ENCODE measurements around the gene MAPT.

DNA sequence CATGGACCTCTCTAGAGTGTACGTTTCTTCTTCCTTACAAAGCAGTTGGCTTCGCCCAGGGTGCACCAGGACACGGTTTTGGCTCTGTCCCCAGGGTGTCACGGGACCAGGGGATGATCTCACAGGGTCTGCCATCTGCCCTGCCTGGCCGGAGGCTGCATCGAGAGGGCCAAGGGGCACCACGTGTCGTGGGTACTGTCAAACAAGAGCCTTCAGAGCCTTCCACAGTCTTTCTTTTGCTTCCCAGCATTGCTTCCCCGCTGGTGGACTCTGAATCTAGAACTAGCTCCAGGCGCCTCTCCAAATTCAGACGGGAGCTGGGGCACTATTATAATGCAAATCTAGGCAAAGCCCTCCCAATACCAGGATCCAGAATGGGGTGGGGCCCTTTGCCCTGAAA, 47.9 kb downstream of the MAPT start:
- TF ChIP-seq, protein P1, sequence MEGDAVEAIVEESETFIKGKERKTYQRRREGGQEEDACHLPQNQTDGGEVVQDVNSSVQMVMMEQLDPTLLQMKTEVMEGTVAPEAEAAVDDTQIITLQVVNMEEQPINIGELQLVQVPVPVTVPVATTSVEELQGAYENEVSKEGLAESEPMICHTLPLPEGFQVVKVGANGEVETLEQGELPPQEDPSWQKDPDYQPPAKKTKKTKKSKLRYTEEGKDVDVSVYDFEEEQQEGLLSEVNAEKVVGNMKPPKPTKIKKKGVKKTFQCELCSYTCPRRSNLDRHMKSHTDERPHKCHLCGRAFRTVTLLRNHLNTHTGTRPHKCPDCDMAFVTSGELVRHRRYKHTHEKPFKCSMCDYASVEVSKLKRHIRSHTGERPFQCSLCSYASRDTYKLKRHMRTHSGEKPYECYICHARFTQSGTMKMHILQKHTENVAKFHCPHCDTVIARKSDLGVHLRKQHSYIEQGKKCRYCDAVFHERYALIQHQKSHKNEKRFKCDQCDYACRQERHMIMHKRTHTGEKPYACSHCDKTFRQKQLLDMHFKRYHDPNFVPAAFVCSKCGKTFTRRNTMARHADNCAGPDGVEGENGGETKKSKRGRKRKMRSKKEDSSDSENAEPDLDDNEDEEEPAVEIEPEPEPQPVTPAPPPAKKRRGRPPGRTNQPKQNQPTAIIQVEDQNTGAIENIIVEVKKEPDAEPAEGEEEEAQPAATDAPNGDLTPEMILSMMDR (conservative IDR thresholded peaks at IDR 0.05; ENCODE audit: low read depth, low read length), result no peak
- TF ChIP-seq, protein P2, sequence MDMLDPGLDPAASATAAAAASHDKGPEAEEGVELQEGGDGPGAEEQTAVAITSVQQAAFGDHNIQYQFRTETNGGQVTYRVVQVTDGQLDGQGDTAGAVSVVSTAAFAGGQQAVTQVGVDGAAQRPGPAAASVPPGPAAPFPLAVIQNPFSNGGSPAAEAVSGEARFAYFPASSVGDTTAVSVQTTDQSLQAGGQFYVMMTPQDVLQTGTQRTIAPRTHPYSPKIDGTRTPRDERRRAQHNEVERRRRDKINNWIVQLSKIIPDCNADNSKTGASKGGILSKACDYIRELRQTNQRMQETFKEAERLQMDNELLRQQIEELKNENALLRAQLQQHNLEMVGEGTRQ (IDR thresholded peaks at IDR 0.05; ENCODE audit: low read depth, low read length), result no peak
- TF ChIP-seq POLR2A (IDR thresholded peaks at IDR 0.05; ENCODE audit: low read depth, low read length), result no peak
- no peak for TF ChIP-seq RFX5 (IDR thresholded peaks at IDR 0.05; ENCODE audit: low read depth, low read length)
- TF ChIP-seq MXI1 (IDR thresholded peaks at IDR 0.05; ENCODE audit: borderline replicate concordance, low read depth, low read length), result no peak
- TF ChIP-seq SMC3 (IDR thresholded peaks at IDR 0.05; ENCODE audit: low read depth, low read length), result no peak
- no peak for TF ChIP-seq RAD21 (IDR thresholded peaks at IDR 0.05; ENCODE audit: low read length)

All from IMR-90 (cell line).